PC-3 (cell line): ENCODE results near the gene LMO2.

Experiments used
- EZH2 ChIP-seq: fragments of 300-600 bp; sonication (generic); IDR thresholded peaks from one replicate; pipeline ENCODE4 v1.6.1; 2017; ENCODE audit warnings: antibody characterized with exemption, mild to moderate bottlenecking, low read length; ENCODE audit not compliant: unreplicated experiment
- EZH2phosphoT487 ChIP-seq: fragments of 300-600 bp; sonication (generic); IDR thresholded peaks from 2 replicates; pipeline ENCODE4 v1.6.1; 2018; ENCODE audit warnings: mild to moderate bottlenecking, antibody characterized with exemption, low read length, borderline replicate concordance
- TF ChIP-seq, protein P1 (sequence below): fragments of 300-600 bp; sonication (generic); conservative IDR thresholded peaks from 2 replicates; pipeline ENCODE4 v1.5.1; 2017; ENCODE audit warnings: antibody characterized with exemption, low read depth, mild to moderate bottlenecking, low read length

DNA sequence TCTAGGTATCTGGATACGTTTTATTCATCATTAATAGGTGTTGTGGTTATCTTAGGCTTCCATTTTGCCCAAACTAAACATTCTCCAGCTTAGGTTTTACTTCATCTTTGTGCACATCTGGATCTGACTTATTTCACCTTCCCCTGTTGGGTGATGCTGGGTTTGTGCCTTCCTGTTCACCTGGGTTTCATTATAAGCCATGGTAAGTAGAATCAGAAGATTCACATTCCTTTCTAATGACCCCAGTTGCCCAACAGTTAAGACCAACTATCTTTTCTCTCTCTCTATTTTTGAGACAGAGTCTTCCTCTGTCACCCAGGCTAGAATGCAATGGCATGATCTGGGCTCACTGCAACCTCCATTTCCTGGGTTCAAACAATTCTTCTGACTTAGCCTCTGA lies 44.6 kb downstream of the LMO2 start:
- TF ChIP-seq, protein P1, sequence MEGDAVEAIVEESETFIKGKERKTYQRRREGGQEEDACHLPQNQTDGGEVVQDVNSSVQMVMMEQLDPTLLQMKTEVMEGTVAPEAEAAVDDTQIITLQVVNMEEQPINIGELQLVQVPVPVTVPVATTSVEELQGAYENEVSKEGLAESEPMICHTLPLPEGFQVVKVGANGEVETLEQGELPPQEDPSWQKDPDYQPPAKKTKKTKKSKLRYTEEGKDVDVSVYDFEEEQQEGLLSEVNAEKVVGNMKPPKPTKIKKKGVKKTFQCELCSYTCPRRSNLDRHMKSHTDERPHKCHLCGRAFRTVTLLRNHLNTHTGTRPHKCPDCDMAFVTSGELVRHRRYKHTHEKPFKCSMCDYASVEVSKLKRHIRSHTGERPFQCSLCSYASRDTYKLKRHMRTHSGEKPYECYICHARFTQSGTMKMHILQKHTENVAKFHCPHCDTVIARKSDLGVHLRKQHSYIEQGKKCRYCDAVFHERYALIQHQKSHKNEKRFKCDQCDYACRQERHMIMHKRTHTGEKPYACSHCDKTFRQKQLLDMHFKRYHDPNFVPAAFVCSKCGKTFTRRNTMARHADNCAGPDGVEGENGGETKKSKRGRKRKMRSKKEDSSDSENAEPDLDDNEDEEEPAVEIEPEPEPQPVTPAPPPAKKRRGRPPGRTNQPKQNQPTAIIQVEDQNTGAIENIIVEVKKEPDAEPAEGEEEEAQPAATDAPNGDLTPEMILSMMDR = no peak
- TF ChIP-seq EZH2 (no peak), EZH2phosphoT487 (no peak)
